ENCODE data around the gene FAM110A.

The FAM110A gene

DNA sequence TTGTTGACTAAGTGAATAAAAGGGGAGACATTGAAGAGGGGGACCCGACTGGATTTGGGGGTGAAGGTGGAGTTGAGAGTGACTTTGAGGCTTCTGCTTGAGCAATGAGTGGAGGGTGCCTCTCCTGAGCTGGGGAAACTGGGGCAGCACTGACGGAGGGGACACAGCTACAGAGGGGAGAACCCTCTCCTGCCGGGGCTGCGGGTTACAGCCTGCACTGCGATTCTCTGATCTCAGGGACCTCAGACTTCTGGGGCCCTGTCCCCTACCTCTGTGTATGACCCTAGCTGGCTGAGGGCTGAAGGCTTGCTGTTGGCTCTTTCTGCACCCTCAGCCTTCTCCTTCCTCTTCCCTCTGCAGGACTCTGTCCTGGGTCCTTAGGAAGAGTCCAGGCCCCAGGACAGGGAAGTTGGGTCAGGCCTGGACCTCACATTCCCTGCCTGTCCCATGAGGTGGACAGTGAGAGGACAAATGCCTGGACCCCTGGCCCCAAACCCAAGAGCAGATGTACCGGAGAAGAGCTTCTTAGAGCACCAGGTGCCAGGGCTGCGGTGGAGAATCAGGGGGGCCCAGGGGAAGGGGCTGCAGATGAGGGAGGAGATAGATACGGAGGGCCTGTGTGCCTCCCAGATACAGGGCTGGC, 13.7 kb upstream of the FAM110A start:
- TF ChIP-seq CEBPB (IDR thresholded peaks at IDR 0.05) = no peak
- TF ChIP-seq RAD21 (IDR thresholded peaks at IDR 0.05; ENCODE audit: low read depth) = no peak
- TF ChIP-seq ZBTB7A (IDR thresholded peaks at IDR 0.05; ENCODE audit: low read depth) = no peak

DNA sequence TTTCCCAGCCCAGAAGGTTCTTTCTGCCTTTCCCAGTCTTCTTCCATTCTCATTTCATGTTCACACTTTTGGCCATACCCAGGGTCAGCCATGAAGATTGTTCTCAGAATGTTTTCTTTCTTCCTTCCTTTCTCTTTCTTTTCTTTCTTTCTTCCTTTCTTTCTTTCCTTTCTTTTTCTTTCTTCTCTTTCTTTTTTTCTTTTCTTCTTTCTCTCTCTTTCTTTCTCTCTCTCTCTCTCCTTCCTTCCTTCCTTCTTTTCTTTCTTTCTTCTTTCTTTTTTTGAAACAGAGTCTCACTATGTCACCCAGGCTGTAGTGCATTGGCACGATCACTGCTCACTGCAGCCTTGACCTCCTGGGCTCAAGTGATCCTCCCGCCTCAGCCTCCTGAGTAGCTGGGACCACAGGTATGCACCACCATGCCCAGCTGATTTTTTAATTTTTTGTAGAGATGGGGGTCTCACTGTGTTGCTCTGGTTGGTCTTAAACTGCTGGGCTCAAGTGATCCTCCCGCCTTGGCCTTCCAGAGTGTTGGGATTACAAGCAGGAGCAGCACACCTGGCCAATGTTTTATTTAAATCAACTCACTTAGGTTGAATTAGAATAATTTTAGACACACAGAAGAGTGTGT, 13.1 kb upstream of the FAM110A start:
- TF ChIP-seq, protein P1, sequence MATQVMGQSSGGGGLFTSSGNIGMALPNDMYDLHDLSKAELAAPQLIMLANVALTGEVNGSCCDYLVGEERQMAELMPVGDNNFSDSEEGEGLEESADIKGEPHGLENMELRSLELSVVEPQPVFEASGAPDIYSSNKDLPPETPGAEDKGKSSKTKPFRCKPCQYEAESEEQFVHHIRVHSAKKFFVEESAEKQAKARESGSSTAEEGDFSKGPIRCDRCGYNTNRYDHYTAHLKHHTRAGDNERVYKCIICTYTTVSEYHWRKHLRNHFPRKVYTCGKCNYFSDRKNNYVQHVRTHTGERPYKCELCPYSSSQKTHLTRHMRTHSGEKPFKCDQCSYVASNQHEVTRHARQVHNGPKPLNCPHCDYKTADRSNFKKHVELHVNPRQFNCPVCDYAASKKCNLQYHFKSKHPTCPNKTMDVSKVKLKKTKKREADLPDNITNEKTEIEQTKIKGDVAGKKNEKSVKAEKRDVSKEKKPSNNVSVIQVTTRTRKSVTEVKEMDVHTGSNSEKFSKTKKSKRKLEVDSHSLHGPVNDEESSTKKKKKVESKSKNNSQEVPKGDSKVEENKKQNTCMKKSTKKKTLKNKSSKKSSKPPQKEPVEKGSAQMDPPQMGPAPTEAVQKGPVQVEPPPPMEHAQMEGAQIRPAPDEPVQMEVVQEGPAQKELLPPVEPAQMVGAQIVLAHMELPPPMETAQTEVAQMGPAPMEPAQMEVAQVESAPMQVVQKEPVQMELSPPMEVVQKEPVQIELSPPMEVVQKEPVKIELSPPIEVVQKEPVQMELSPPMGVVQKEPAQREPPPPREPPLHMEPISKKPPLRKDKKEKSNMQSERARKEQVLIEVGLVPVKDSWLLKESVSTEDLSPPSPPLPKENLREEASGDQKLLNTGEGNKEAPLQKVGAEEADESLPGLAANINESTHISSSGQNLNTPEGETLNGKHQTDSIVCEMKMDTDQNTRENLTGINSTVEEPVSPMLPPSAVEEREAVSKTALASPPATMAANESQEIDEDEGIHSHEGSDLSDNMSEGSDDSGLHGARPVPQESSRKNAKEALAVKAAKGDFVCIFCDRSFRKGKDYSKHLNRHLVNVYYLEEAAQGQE (IDR thresholded peaks at IDR 0.05; ENCODE audit: low read depth) = no peak
- TF ChIP-seq TEAD4 (IDR thresholded peaks at IDR 0.05) (no peak), ZBTB7A (IDR thresholded peaks at IDR 0.05; ENCODE audit: low read depth) (no peak), CEBPB (IDR thresholded peaks at IDR 0.05) (no peak), EGR1 (IDR thresholded peaks at IDR 0.05) (no peak)
- TF ChIP-seq, protein P2, sequence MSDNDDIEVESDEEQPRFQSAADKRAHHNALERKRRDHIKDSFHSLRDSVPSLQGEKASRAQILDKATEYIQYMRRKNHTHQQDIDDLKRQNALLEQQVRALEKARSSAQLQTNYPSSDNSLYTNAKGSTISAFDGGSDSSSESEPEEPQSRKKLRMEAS (IDR thresholded peaks at IDR 0.05) = no peak
- TF ChIP-seq, protein P3, sequence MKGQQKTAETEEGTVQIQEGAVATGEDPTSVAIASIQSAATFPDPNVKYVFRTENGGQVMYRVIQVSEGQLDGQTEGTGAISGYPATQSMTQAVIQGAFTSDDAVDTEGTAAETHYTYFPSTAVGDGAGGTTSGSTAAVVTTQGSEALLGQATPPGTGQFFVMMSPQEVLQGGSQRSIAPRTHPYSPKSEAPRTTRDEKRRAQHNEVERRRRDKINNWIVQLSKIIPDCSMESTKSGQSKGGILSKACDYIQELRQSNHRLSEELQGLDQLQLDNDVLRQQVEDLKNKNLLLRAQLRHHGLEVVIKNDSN (IDR thresholded peaks at IDR 0.05) = no peak

DNA sequence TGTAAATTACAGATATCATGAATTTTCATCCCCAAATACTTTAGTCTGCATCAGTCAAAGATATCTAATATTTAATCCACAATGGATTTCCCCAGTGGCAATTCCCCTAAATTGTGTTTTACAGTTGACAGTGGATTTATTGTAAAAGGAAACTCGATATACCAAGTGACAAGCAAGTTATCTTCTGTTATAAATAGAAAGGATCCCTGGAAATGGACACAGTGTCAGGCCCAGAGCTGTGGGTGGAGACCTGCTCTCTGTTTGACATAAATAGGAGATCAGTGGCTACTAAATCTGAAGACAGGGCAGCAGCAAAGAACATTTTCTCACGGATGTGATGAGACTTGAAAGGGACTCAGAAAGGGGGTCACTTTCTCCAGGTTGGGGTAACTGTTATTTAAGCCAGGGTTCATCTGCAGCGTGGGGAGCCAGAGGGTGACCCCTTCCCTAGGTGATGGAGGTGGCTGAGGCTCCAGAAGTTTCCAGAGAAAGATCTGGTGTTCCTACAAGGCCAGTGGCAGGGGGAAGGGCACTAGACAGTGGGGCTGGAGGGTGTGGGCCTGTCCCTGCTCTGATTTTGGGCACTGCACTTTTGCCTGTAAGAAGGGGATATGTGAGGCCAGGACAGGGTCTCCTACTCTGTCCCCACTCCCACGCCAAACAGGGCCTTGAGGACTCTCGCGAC, 12.3 kb upstream of the FAM110A start:
- TF ChIP-seq ZBTB7A (IDR thresholded peaks at IDR 0.05; ENCODE audit: low read depth) = no peak
- no peak for TF ChIP-seq CREB1 (IDR thresholded peaks at IDR 0.05; ENCODE audit: low read depth)
- no peak for TF ChIP-seq CEBPB (IDR thresholded peaks at IDR 0.05)
- no peak for TF ChIP-seq TCF12 (IDR thresholded peaks at IDR 0.05; ENCODE audit: low read depth)
- no peak for TF ChIP-seq TEAD4 (IDR thresholded peaks at IDR 0.05)
- TF ChIP-seq, protein P1 (IDR thresholded peaks at IDR 0.05; ENCODE audit: low read depth) = no peak
- TF ChIP-seq TAF1 (IDR thresholded peaks at IDR 0.05; ENCODE audit: low read depth) = no peak

DNA sequence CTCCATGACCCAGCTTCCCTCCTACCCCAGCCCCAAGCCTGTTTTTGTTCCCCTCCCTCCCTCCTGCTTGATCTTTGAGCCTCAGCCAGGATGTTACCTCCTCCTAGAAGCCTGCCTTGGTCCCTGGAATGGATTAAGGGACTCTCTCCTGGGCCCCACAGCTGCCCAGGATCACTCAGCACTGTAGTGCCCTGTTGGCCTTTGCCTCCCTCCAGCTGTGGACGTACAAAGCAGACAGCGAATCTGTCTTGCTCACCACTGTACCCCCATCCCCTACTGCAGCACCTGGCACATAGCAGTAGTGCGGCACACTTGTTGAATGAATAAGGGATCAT, 11.8 kb upstream of the FAM110A start:
- TF ChIP-seq, protein P1 (IDR thresholded peaks at IDR 0.05; ENCODE audit: low read depth) = no peak
- no peak for TF ChIP-seq FOXM1 (IDR thresholded peaks at IDR 0.05; ENCODE audit: borderline replicate concordance, low read depth)
- TF ChIP-seq ZBTB7A (IDR thresholded peaks at IDR 0.05; ENCODE audit: low read depth) = no peak

DNA sequence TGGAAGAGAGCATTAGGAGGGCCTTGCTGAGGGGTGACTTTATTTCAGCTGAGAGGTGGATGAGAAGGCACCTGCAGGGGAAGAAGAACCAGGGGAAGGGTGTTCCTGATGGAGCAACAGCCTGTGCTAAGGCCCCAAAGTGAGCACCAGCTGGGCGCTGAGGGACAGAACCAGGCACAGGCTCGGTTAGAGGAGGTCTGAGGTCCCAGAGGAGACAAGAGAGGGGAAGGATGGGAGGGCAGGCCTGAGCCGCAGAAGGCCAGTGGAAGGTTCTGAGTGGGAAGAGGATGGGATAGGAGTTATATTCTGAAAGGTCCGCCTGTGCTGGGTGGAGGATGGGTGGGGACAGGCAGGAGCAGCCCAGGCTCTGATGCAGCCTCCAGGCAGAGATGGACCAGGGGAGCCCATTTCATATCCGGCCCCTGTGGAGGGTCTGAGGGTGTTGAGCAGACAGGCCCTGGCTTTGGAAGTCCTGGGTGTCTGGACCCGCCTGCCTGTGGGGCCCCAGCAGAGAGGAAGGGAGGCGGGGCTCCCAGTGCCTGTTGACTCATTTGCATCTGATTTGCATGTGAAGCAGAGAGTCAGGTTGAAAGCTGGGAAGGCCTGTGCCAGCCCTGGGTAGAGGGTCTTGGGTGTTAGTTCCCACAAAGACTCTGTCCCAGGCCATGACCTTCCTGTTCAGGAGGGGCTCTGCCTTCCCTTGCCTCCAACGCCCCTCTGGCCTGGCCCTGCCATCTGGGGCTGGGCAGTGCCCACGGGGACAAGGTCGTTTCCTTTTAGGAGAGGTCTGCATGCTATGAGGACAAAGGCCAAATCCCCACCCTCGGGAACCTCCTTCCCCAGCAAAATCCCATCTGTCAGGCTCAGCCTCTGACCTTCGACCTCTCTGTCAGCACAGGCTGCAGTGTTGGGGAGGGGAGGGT, 10.6 kb upstream of the FAM110A start:
- TF ChIP-seq CEBPB (IDR thresholded peaks at IDR 0.05) (no peak), EP300 (IDR thresholded peaks at IDR 0.05; ENCODE audit: borderline replicate concordance) (no peak), YY1 (IDR thresholded peaks at IDR 0.05; ENCODE audit: low read depth) (no peak), FOXM1 (IDR thresholded peaks at IDR 0.05; ENCODE audit: borderline replicate concordance, low read depth) (no peak), TEAD4 (IDR thresholded peaks at IDR 0.05) (no peak), CREB1 (IDR thresholded peaks at IDR 0.05; ENCODE audit: low read depth) (no peak), EGR1 (IDR thresholded peaks at IDR 0.05) (no peak), TAF1 (IDR thresholded peaks at IDR 0.05; ENCODE audit: low read depth) (no peak), RAD21 (IDR thresholded peaks at IDR 0.05; ENCODE audit: low read depth) (no peak), ZBTB7A (IDR thresholded peaks at IDR 0.05; ENCODE audit: low read depth) (no peak), NFIC (IDR thresholded peaks at IDR 0.05) (no peak), TCF12 (IDR thresholded peaks at IDR 0.05; ENCODE audit: low read depth) (no peak)
- TF ChIP-seq, protein P2 (IDR thresholded peaks at IDR 0.05) = no peak
- TF ChIP-seq, protein P3 (IDR thresholded peaks at IDR 0.05) = no peak
- TF ChIP-seq, protein P1 (IDR thresholded peaks at IDR 0.05; ENCODE audit: low read depth) = no peak
